IMR-90 (cell line): ENCODE results near the gene PAFAH1B2. TPM values are rescaled to one million over a fixed set of nuclear protein-coding genes. Genes with fewer than 3 reads are reported as not detected.

Source experiments
- ATAC-seq: fragments of 200-7000 bp; cut with Tn5 transposase; 2 replicates; pipeline ENCODE4 v1.9.1; 2020; ENCODE audit warnings: low read depth, mild to moderate bottlenecking, moderate library complexity
- BruUV-seq: library from RNA; stranded (reverse); fragments of 400-500 nt; replicated peaks from 2 replicates; lab custom pipeline; 2021; lab: Mats Ljungman, UMichigan
- CTCF ChIA-PET: fragments of 300-600 bp; formaldehyde crosslinking; extraction: SDS; loops from one replicate; lab custom pipeline; 2021; ENCODE audit warnings: antibody characterized with exemption; lab: Yijun Ruan, JAX
- POLR2A ChIA-PET: fragments of 300-600 bp; sonication (Branson Sonifier 250); formaldehyde crosslinking; loops from one replicate; lab custom pipeline; 2022; ENCODE audit warnings: antibody characterized with exemption; ENCODE audit not compliant: unreplicated experiment; lab: Charles Lee
- DNase-seq: peaks from one replicate; pipeline ENCODE4 v3.0.0; 2013
- H2AFZ ChIP-seq: replicated peaks from 2 replicates; pipeline ENCODE3; 2013; ENCODE audit warnings: low read length, mild to moderate bottlenecking; ENCODE audit not compliant: poor library complexity
- H2AK5ac ChIP-seq: 2 replicates; pipeline ENCODE4 v1.6.1; 2013; ENCODE audit warnings: low read depth, low read length, inconsistent platforms
- H2AK9ac ChIP-seq: replicated peaks from 2 replicates; pipeline ENCODE3; 2013; ENCODE audit warnings: mild to moderate bottlenecking, low read depth, low read length, moderate library complexity; ENCODE audit not compliant: poor library complexity
- H2BK120ac ChIP-seq: 2 replicates; pipeline ENCODE4 v1.6.1; 2013; ENCODE audit warnings: low read depth, low read length, inconsistent platforms
- H2BK15ac ChIP-seq: 3 replicates; pipeline ENCODE4 v1.6.1; 2013; ENCODE audit warnings: low read depth, low read length, inconsistent platforms
- H2BK20ac ChIP-seq: 2 replicates; pipeline ENCODE4 v1.6.1; 2013; ENCODE audit warnings: low read depth, mild to moderate bottlenecking, inconsistent platforms, low read length, moderate library complexity
- H2BK5ac ChIP-seq: 2 replicates; pipeline ENCODE4 v1.6.1; 2013; ENCODE audit warnings: mild to moderate bottlenecking, low read depth, low read length, inconsistent platforms; ENCODE audit not compliant: poor library complexity, severe bottlenecking
- H3K14ac ChIP-seq: replicated peaks from 2 replicates; pipeline ENCODE4 v1.6.1; 2013; ENCODE audit warnings: low read depth, low read length, inconsistent platforms
- H3K18ac ChIP-seq: 2 replicates; pipeline ENCODE4 v1.6.1; 2013; ENCODE audit warnings: low read depth, low read length, control low read depth
- H3K23ac ChIP-seq: 2 replicates; pipeline ENCODE4 v1.6.1; 2013; ENCODE audit warnings: low read depth, low read length, inconsistent platforms
- H3K27ac ChIP-seq: 2 replicates; pipeline ENCODE4 v1.5.1; 2013; ENCODE audit warnings: mild to moderate bottlenecking, control low read depth, low read length; ENCODE audit not compliant: insufficient read depth
- H3K27me3 ChIP-seq: 2 replicates; pipeline ENCODE4 v1.6.1; 2013; ENCODE audit warnings: low read length; ENCODE audit not compliant: control insufficient read depth, insufficient read depth
- H3K36me3 ChIP-seq: 2 replicates; pipeline ENCODE4 v1.6.1; 2013; ENCODE audit warnings: low read length, mixed read lengths; ENCODE audit not compliant: control insufficient read depth, insufficient read depth
- H3K4ac ChIP-seq: 2 replicates; pipeline ENCODE4 v1.6.1; 2013; ENCODE audit warnings: low read depth, low read length, inconsistent platforms
- H3K4me1 ChIP-seq: 2 replicates; pipeline ENCODE4 v1.6.1; 2013; ENCODE audit warnings: low read length, mixed read lengths; ENCODE audit not compliant: control insufficient read depth, insufficient read depth
- H3K4me2 ChIP-seq: 2 replicates; pipeline ENCODE4 v1.6.1; 2013; ENCODE audit warnings: low read depth, mild to moderate bottlenecking, control low read depth, low read length, moderate library complexity
- H3K4me3 ChIP-seq: 2 replicates; pipeline ENCODE4 v1.5.1; 2013; ENCODE audit warnings: low read depth, mild to moderate bottlenecking, control low read depth, low read length, moderate library complexity; ENCODE audit not compliant: insufficient read depth
- H3K56ac ChIP-seq: 2 replicates; pipeline ENCODE4 v1.6.1; 2013; ENCODE audit warnings: low read length, inconsistent platforms; ENCODE audit not compliant: insufficient read depth; ENCODE audit errors: extremely low read depth
- H3K79me1 ChIP-seq, 2 experiments: 2 replicates each; pipeline ENCODE4 v1.6.1; 2013; ENCODE audit warnings: low read length in 2 of 2, inconsistent platforms in 1 of 2, low read depth in 1 of 2
- H3K9ac ChIP-seq: 2 replicates; pipeline ENCODE4 v1.6.1; 2013; ENCODE audit warnings: low read depth, low read length, control low read depth
- H3K9me1 ChIP-seq: 2 replicates; pipeline ENCODE4 v1.6.1; 2013; ENCODE audit warnings: low read length, inconsistent platforms; ENCODE audit not compliant: insufficient read depth
- H3K9me3 ChIP-seq: 2 replicates; pipeline ENCODE4 v1.6.1; 2013; ENCODE audit warnings: low read length; ENCODE audit not compliant: control insufficient read depth, insufficient read depth
- H4K20me1 ChIP-seq: 2 replicates; pipeline ENCODE4 v1.6.1; 2013; ENCODE audit warnings: low read length, inconsistent platforms; ENCODE audit not compliant: insufficient read depth
- H4K5ac ChIP-seq: 2 replicates; pipeline ENCODE4 v1.6.1; 2013; ENCODE audit warnings: mild to moderate bottlenecking, low read depth, low read length, control low read depth
- H4K8ac ChIP-seq, 2 experiments: 2 replicates each; pipeline ENCODE4 v1.6.1; 2013; ENCODE audit warnings: low read depth in 2 of 2, low read length in 2 of 2, control low read depth in 1 of 2, inconsistent platforms in 1 of 2
- H4K91ac ChIP-seq: 2 replicates; pipeline ENCODE4 v1.6.1; 2013; ENCODE audit warnings: low read depth, low read length, inconsistent platforms; ENCODE audit not compliant: insufficient read depth
- BHLHE40 ChIP-seq: fragments of 150-350 bp; IDR thresholded peaks from 2 replicates; pipeline ENCODE4 v1.6.1; 2016; ENCODE audit warnings: mild to moderate bottlenecking, low read depth, low read length
- CEBPB ChIP-seq: IDR thresholded peaks from 2 replicates; pipeline ENCODE4 v1.6.1; 2012; ENCODE audit warnings: low read depth, low read length, improper control_type of control experiment
- CHD1 ChIP-seq: IDR thresholded peaks from 2 replicates; pipeline ENCODE4 v1.6.1; 2012; ENCODE audit warnings: low read depth, low read length, improper control_type of control experiment
- ELK1 ChIP-seq: fragments of 150-350 bp; IDR thresholded peaks from 2 replicates; pipeline ENCODE4 v1.6.1; 2016; ENCODE audit warnings: low read depth, mild to moderate bottlenecking, low read length, moderate library complexity, borderline replicate concordance
- FOS ChIP-seq: fragments of 150-350 bp; IDR thresholded peaks from 2 replicates; pipeline ENCODE4 v1.6.1; 2016; ENCODE audit warnings: low read depth, low read length
- MAFK ChIP-seq: IDR thresholded peaks from 2 replicates; pipeline ENCODE4 v1.6.1; 2012; ENCODE audit warnings: low read depth, low read length, improper control_type of control experiment
- MAZ ChIP-seq: IDR thresholded peaks from 2 replicates; pipeline ENCODE4 v1.6.1; 2012; ENCODE audit warnings: low read depth, mild to moderate bottlenecking, low read length, improper control_type of control experiment, moderate library complexity, borderline replicate concordance
- MXI1 ChIP-seq: IDR thresholded peaks from 2 replicates; pipeline ENCODE4 v1.6.1; 2012; ENCODE audit warnings: low read depth, mild to moderate bottlenecking, low read length, moderate library complexity, borderline replicate concordance
- NFE2L2 ChIP-seq: fragments of 150-350 bp; IDR thresholded peaks from 2 replicates; pipeline ENCODE4 v1.6.1; 2016; ENCODE audit warnings: low read depth, mild to moderate bottlenecking, low read length
- POLR2A ChIP-seq: IDR thresholded peaks from 2 replicates; pipeline ENCODE4 v1.6.1; 2012; ENCODE audit warnings: mild to moderate bottlenecking, low read depth, low read length
- RAD21 ChIP-seq: IDR thresholded peaks from 2 replicates; pipeline ENCODE4 v1.6.1; 2012; ENCODE audit warnings: low read length, improper control_type of control experiment
- RCOR1 ChIP-seq: IDR thresholded peaks from 2 replicates; pipeline ENCODE4 v1.6.1; 2012; ENCODE audit warnings: mild to moderate bottlenecking, low read length, improper control_type of control experiment; ENCODE audit not compliant: insufficient replicate concordance
- RFX5 ChIP-seq: IDR thresholded peaks from 2 replicates; pipeline ENCODE4 v1.8.0; 2012; ENCODE audit warnings: low read depth, mild to moderate bottlenecking, low read length, moderate library complexity
- SMC3 ChIP-seq: fragments of 150-350 bp; IDR thresholded peaks from 2 replicates; pipeline ENCODE4 v1.6.1; 2016; ENCODE audit warnings: low read depth, mild to moderate bottlenecking, antibody characterized with exemption, low read length, moderate library complexity
- USF2 ChIP-seq: fragments of 150-350 bp; IDR thresholded peaks from 2 replicates; pipeline ENCODE4 v1.6.1; 2017; ENCODE audit warnings: mild to moderate bottlenecking, antibody characterized with exemption, low read length, low read depth
- WGBS, 2 experiments: methylation state at CpG; one replicate each; pipeline versions ENCODE4 v1.1.5 to v1.1.7; 2013; ENCODE audit warnings: missing lambda C conversion rate in 2 of 2; ENCODE audit not compliant: insufficient read length in 1 of 2; ENCODE audit errors: extremely low coverage in 2 of 2; 5-methylcytosine and 5-hydroxymethylcytosine counted together
- dilution Hi-C: fragments of 300-500 bp; cut with HindIII; formaldehyde crosslinking; loops from one replicate; pipeline ENCODE4 v1.14.3; 2018; ENCODE audit warnings: low sequenced_read_pairs; ENCODE audit not compliant: unreplicated experiment
- in situ Hi-C: fragments of 300-500 bp; cut with MboI; formaldehyde crosslinking; loops from 3 replicates; pipeline ENCODE4 v1.14.3; 2019; ENCODE audit warnings: low sequenced_read_pairs, inconsistent platforms, mixed read lengths
- intact Hi-C: fragments of 100-400 bp; cut with micrococcal nuclease; formaldehyde crosslinking; loops from 2 replicates; pipeline ENCODE4 v1.10.0; 2022
- polyA plus RNA-seq, 3 experiments: library from polyadenylated mRNA; depleted of rRNA; stranded (reverse); fragments of >200 nt; gene quantifications; 2 replicates each; pipeline ENCODE4 v1.2.3, GENCODE V29; 2012; ENCODE audit warnings: low replicate concordance in 1 of 3
- total RNA-seq: library from RNA; depleted of rRNA; stranded (reverse); fragments of >200 nt; gene quantifications from 2 replicates; pipeline ENCODE4 v1.2.3, GENCODE V29; 2012
- TF ChIP-seq, protein P1 (sequence below): conservative IDR thresholded peaks from 2 replicates; pipeline ENCODE4 v1.5.1; 2012; ENCODE audit warnings: mild to moderate bottlenecking, low read depth, low read length, improper control_type of control experiment

The PAFAH1B2 gene
- total and polyA plus RNA-seq, 2 of the 4 experiments (the other 2 are of a cell fraction), result 29.8 to 280 TPM

DNA sequence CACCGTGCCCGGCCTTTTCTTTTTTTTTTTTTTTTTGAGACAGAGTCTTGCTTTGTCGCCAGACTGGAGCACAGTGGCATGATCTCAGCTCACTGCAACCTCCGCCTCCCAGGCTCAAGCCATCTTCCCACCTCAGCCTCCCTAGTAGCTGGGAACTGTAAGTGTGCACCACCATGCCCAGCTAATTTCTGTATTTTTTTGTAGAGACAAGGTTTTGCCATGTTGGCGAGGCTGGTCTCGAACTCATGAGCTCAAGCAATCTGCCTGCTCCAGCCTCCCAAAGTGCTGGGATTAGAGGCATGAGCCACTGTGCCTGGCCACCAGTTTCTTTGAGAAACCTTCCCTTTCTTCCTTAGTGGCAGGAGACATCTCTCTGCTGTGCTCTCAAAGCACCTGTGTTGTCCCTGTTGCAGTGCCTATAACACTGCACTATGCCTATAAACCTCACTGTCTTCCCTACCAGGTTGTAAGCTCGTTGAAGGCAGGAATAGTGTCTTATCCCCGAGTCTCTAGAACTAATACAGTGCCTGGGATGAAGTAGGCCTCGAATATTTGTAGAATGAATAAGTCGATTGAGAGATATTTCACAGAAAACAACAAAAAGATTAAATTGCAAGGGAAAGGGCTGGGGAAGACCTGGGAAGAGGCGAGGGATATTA is 68.7 kb downstream of the PAFAH1B2 start:
- no peak overlapping the region for H2BK15ac ChIP-seq
- no peak overlapping the region for H4K91ac ChIP-seq
- H3K4me1 ChIP-seq, result peaks cover 10% of the 10 kb centered on the region
- 100% methylated on average over 2 of the region's 11 CpGs; no CpG with 5 or more reads in 1 of the 2 experiments for WGBS, 2 experiments
- intact Hi-C loops, result no loop called here
- H3K9me3 ChIP-seq, result no peaks in the 10 kb centered on the region
- H4K5ac ChIP-seq, result no peak overlapping the region
- H3K56ac ChIP-seq, result no peak overlapping the region
- DNase-seq (no peak), ATAC-seq (no peak)
- no peak overlapping the region for H2BK120ac ChIP-seq
- no peak overlapping the region for H2BK5ac ChIP-seq
- no peaks in the 10 kb centered on the region for H4K20me1 ChIP-seq
- TF ChIP-seq NFE2L2 (no peak), BHLHE40 (no peak), MAZ (no peak), RCOR1 (no peak), SMC3 (no peak), RFX5 (no peak), USF2 (no peak), FOS (no peak), MAFK (no peak), CEBPB (no peak), RAD21 (no peak), CHD1 (no peak), ELK1 (no peak), MXI1 (no peak), POLR2A (no peak)
- TF ChIP-seq, protein P1, sequence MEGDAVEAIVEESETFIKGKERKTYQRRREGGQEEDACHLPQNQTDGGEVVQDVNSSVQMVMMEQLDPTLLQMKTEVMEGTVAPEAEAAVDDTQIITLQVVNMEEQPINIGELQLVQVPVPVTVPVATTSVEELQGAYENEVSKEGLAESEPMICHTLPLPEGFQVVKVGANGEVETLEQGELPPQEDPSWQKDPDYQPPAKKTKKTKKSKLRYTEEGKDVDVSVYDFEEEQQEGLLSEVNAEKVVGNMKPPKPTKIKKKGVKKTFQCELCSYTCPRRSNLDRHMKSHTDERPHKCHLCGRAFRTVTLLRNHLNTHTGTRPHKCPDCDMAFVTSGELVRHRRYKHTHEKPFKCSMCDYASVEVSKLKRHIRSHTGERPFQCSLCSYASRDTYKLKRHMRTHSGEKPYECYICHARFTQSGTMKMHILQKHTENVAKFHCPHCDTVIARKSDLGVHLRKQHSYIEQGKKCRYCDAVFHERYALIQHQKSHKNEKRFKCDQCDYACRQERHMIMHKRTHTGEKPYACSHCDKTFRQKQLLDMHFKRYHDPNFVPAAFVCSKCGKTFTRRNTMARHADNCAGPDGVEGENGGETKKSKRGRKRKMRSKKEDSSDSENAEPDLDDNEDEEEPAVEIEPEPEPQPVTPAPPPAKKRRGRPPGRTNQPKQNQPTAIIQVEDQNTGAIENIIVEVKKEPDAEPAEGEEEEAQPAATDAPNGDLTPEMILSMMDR, result no peak
- H3K79me1 ChIP-seq, result peaks cover 5 to 15% of the 10 kb centered on the region in 2 experiments; a peak in 3 of 4 replicates
- CTCF ChIA-PET, result no interaction called here
- no peak overlapping the region for H3K14ac ChIP-seq
- H3K27ac ChIP-seq, result no peak overlapping the region
- no peak overlapping the region for H3K4me2 ChIP-seq
- H3K36me3 ChIP-seq, result peaks cover 21% of the 10 kb centered on the region
- no peak overlapping the region for H3K23ac ChIP-seq
- no peak overlapping the region for H2AK9ac ChIP-seq
- H3K4ac ChIP-seq, result 0 out of 2 replicates have a peak overlapping the region, but pooled peaks have one; percentile 10
- H2AFZ ChIP-seq, result no peak overlapping the region
- no peak overlapping the region for H2AK5ac ChIP-seq
- no peak overlapping the region for H3K4me3 ChIP-seq
- H3K9ac ChIP-seq, result no peak overlapping the region
- H2BK20ac ChIP-seq, result no peak overlapping the region
- POLR2A ChIA-PET, result no interaction called here
- H3K9me1 ChIP-seq, result peaks cover 5% of the 10 kb centered on the region; the same call in 1 of the 2 replicates
- BruUV-seq, result no TSS peak
- dilution Hi-C loops, result no loop called here
- H4K8ac ChIP-seq, result no peak overlapping the region
- no peaks in the 10 kb centered on the region for H3K27me3 ChIP-seq
- H3K18ac ChIP-seq, result no peak overlapping the region
- in situ Hi-C loops, result no loop called here
